ENCODE data around the gene PIP5K1C. TPM values are rescaled to one million over a fixed set of nuclear protein-coding genes. Genes with fewer than 3 reads are reported as not detected.

The PIP5K1C gene
- total RNA-seq, 1 donor from 2014 or later, result 65.8 TPM

DNA sequence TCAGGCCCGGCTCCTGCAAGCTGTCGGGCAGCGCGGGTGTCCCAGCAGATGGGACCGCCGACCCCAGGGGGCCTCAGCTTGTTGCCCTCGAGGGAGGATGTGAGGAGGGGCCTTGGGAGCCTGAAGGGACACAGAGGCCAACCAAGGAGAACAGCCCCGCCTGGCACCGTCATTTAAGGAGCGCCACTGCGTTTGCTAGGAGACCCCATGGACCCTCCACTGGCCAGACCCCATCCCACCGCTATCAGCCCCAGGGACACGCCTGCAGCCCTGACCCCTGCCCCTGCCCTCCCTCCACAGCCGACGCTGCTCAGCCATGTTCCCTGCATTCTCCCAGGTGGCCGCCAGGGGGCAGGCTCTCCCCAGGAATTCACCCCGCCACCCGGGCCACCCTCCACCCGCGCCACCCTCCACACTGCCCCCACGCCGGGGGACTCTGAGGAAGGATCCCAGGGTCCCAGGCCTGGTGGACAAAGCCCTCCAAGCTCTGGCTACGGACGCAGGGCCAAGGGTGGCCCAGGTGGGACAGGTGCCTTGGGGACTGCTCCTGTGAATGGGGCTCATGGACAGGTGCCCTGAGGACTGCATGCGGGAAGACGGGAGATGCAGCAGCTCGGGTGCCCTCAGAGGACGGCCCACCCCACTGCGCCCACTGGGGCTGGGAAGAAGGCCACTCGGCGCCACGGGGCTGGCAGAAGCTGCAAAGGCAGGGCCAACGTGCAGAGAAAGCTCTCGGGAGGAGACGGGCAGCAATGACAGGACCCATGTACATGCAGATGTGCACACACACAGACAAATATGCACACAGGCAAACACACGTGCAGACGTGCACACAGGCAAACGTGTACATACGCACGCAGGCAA lies 34.4 kb downstream of the PIP5K1C start:
- Mint-ChIP-seq H3K9me3 (ENCODE audit: unreplicated experiment) (no peaks in the 10 kb centered on the region), H3K4me1 (ENCODE audit: unreplicated experiment) (peaks cover 2% of the 10 kb centered on the region), H3K36me3 (ENCODE audit: low read depth, unreplicated experiment) (peaks cover 14% of the 10 kb centered on the region), H3K27me3 (ENCODE audit: unreplicated experiment) (peaks cover 12% of the 10 kb centered on the region), H3K4me3 (ENCODE audit: unreplicated experiment) (peak overlapping the region; percentile 83), H3K27ac (ENCODE audit: unreplicated experiment) (peak overlapping the region; percentile 80)
- TF ChIP-seq CTCF (IDR thresholded peaks at IDR 0.05; ENCODE audit: unreplicated experiment), result peak; percentile 99
- DNase-seq (ENCODE audit: low spot score), result peak; percentile 76

GRCh38 chr19:3664879-3665642 lies 35.2 kb downstream of the PIP5K1C start:
- DNase-seq (ENCODE audit: low spot score), result no peak
- H3K4me3 Mint-ChIP-seq (ENCODE audit: unreplicated experiment), result no peak overlapping the region
- no peak for TF ChIP-seq CTCF (IDR thresholded peaks at IDR 0.05; ENCODE audit: unreplicated experiment)
- H3K4me1 Mint-ChIP-seq (ENCODE audit: unreplicated experiment), result no peaks in the 10 kb centered on the region
- H3K27ac Mint-ChIP-seq (ENCODE audit: unreplicated experiment), result no peak overlapping the region
- peaks cover 19% of the 10 kb centered on the region for H3K36me3 Mint-ChIP-seq (ENCODE audit: low read depth, unreplicated experiment)
- no peaks in the 10 kb centered on the region for H3K9me3 Mint-ChIP-seq (ENCODE audit: unreplicated experiment)
- H3K27me3 Mint-ChIP-seq (ENCODE audit: unreplicated experiment), result peaks cover 11% of the 10 kb centered on the region

GRCh38 chr19:3663838-3664237 lies 36.4 kb downstream of the PIP5K1C start:
- Mint-ChIP-seq H3K4me3 (ENCODE audit: unreplicated experiment) (no peak overlapping the region), H3K4me1 (ENCODE audit: unreplicated experiment) (no peaks in the 10 kb centered on the region), H3K9me3 (ENCODE audit: unreplicated experiment) (no peaks in the 10 kb centered on the region), H3K27ac (ENCODE audit: unreplicated experiment) (no peak overlapping the region), H3K27me3 (ENCODE audit: unreplicated experiment) (peaks cover 13% of the 10 kb centered on the region), H3K36me3 (ENCODE audit: low read depth, unreplicated experiment) (peaks cover 19% of the 10 kb centered on the region)
- no peak for DNase-seq (ENCODE audit: low spot score)
- TF ChIP-seq CTCF (IDR thresholded peaks at IDR 0.05; ENCODE audit: unreplicated experiment), result no peak

DNA sequence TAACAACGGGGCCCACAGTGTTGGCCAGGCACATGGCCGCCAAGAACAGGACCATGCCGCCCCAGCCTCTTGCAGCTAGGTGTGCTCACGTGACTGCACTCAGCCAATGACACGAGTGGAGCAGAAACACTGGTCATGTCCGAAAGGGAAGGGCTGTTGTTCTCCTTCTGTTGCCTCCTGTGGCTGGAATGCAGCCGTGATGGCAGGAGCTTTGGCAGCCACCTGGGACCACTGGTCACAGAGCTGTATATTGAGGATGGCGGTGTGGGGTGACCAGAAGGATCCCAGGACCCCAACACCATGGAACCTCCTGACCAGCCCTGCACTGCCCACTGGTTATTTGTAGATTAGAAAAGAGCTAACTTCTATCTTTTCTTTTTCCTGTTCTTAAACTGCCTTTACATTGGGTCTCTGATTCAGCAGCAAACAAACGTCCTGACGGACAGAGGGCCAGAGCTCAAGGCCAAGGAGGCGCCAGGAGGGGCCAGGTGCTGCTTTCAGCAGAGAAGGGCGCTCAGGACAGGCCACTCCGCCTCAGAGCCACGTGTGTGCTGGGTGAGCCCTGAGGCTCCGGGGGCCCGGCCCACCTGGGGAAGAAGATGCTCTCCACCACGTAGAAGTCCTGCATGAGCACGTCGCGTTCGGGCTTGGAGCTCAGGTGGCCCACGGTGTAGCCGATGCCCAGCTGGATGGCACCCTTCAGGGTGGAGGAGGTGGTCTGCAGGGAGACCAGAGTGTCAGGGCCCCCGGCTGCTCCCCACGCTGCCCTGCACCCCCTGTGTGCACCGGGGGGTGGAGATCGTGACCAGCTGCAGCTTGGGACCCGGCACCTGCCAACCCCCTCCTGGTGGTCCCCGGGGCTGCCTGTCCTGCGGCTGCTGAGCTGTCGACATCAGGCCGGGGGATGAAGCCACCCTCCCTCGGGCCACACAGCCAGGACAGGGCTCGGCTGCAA lies 38.7 kb downstream of the PIP5K1C start:
- no peak overlapping the region for H3K27ac Mint-ChIP-seq (ENCODE audit: unreplicated experiment)
- no peaks in the 10 kb centered on the region for H3K9me3 Mint-ChIP-seq (ENCODE audit: unreplicated experiment)
- no peak for DNase-seq (ENCODE audit: low spot score)

More for the DNA sequence above, 38.7 kb downstream of the PIP5K1C start:
- Mint-ChIP-seq H3K4me1 (ENCODE audit: unreplicated experiment) (no peaks in the 10 kb centered on the region), H3K27me3 (ENCODE audit: unreplicated experiment) (peaks cover 14% of the 10 kb centered on the region), H3K36me3 (ENCODE audit: low read depth, unreplicated experiment) (peaks cover 25% of the 10 kb centered on the region), H3K4me3 (ENCODE audit: unreplicated experiment) (no peak overlapping the region)
- no peak for TF ChIP-seq CTCF (IDR thresholded peaks at IDR 0.05; ENCODE audit: unreplicated experiment)
